WTC11 (cell line): ENCODE results near the gene TRABD2A.

Experiments used
- ETV6 ChIP-seq: sonication (generic); formaldehyde crosslinking; IDR thresholded peaks from 2 replicates; pipeline ENCODE4 v1.8.1; 2022; ENCODE audit warnings: mild to moderate bottlenecking, missing genetic modification reagents
- TF ChIP-seq, protein P1 (sequence below): sonication (generic); formaldehyde crosslinking; IDR thresholded peaks from 2 replicates; pipeline ENCODE4 v1.8.1; 2023; ENCODE audit warnings: mild to moderate bottlenecking, missing genetic modification reagents, moderate library complexity

DNA sequence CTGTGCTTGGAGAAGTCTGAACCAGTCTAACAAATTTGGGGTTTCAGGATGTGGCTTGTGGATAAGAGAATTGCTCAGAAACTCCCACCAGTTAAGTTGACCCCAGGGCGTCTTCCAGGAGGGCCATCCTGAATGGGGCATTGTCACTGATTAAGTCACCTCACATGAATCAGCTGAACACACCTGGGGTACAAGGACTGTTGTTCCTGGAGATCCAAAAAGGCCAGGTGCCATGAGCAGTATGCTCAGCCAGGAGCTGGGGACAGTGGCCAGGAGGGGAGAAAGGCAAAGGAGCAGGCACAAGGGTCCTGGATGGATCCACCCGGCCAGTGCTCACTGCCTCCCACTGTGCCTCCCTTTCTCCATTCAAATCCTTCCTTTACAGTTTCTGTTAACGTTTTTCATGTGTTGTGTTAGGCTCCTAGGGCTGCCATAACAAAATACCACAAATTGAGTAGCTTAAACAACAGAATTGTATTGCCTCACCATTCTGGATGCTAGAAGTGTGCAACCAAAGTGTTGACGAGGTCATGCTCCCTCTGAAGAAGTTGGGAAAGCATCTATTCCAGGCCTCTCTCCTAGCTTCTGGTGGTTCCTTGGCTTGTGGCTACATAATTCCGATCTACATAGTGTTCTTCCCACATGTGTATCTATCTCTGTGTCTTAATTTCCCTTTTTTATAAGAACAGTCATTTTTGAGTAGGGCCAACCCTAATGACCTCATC lies 33.4 kb downstream of the TRABD2A start:
- TF ChIP-seq, protein P1, sequence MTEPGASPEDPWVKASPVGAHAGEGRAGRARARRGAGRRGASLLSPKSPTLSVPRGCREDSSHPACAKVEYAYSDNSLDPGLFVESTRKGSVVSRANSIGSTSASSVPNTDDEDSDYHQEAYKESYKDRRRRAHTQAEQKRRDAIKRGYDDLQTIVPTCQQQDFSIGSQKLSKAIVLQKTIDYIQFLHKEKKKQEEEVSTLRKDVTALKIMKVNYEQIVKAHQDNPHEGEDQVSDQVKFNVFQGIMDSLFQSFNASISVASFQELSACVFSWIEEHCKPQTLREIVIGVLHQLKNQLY (CRISPR knock-in tag), result no peak
- no peak for TF ChIP-seq ETV6 (CRISPR knock-in tag)
